ENCODE measurements around the gene CKMT2. TPM values are rescaled to one million over a fixed set of nuclear protein-coding genes. Genes with fewer than 3 reads are reported as not detected.

Gene CKMT2
- total and polyA plus RNA-seq, 2 of the 8 experiments (the other 6 are each of a cell fraction or from before 2014, with no cell fraction given): 2.4 to 5.0 TPM

GRCh38 chr5:81214848-81215247 is 18.3 kb upstream of the CKMT2 start:
- no peak overlapping the region for H2BK5ac ChIP-seq (ENCODE audit: low read depth, low read length)
- no peak overlapping the region for H2BK12ac ChIP-seq (ENCODE audit: low read depth, low read length)
- ChIA-PET CTCF (ENCODE audit: partially characterized antibody) (no interaction called here), POLR2A (ENCODE audit: partially characterized antibody) (no interaction called here)
- no peak overlapping the region for H2AK5ac ChIP-seq (ENCODE audit: low read depth, low read length)
- no peak overlapping the region for H3K9ac ChIP-seq (replicated peaks in 1 of 4; ENCODE audit: extremely low read depth in 1 of 4, low read depth in 3 of 4, low read length in 3 of 4)
- no peaks in the 10 kb centered on the region for H3K9me3 ChIP-seq (ENCODE audit: insufficient read depth in 2 of 2, low read depth in 1 of 2, low read length in 1 of 2)
- FAIRE-seq (no peak), DNase-seq (ENCODE audit: low read depth in 1 of 2, low spot score in 2 of 2) (no peak)
- H4K5ac ChIP-seq (ENCODE audit: insufficient read length, low read depth, low read length): no peak overlapping the region
- no peak overlapping the region for H2BK20ac ChIP-seq (ENCODE audit: low read length)
- no peak overlapping the region for H2BK15ac ChIP-seq (ENCODE audit: low read length)
- H3K79me2 ChIP-seq (ENCODE audit: control insufficient read depth in 1 of 2, insufficient read depth in 2 of 2, low read length in 2 of 2): no peaks in the 10 kb centered on the region
- H3K4ac ChIP-seq (replicated peaks; ENCODE audit: insufficient read length, low read depth, low read length): no peak overlapping the region
- no peaks in the 10 kb centered on the region for H3K23me2 ChIP-seq (ENCODE audit: low read depth, low read length)
- TF ChIP-seq ATF3 (IDR thresholded peaks at IDR 0.05; ENCODE audit: insufficient read depth, low read depth, low read length): no peak
- TF ChIP-seq POLR2A (IDR thresholded peaks at IDR 0.05; ENCODE audit: control extremely low read depth in 1 of 2, low read depth in 2 of 2, low read length in 2 of 2): no peak
- no peak for TF ChIP-seq FOSL1 (IDR thresholded peaks at IDR 0.05; ENCODE audit: insufficient read depth, low read depth, low read length)
- TF ChIP-seq RFX5 (IDR thresholded peaks at IDR 0.05; ENCODE audit: borderline replicate concordance, low read depth, low read length): no peak
- TF ChIP-seq NANOG (IDR thresholded peaks at IDR 0.05; ENCODE audit: insufficient read depth, low read depth, low read length, poor library complexity, severe bottlenecking): no peak
- no peak for TF ChIP-seq YY1 (IDR thresholded peaks at IDR 0.05; ENCODE audit: low read depth, low read length)
- no peak for TF ChIP-seq POLR2AphosphoS5 (IDR thresholded peaks at IDR 0.05; ENCODE audit: low read depth, low read length)
- no peak for TF ChIP-seq RNF2 (IDR thresholded peaks at IDR 0.05; ENCODE audit: borderline replicate concordance, low read depth, low read length, missing control alignments, poor library complexity, severe bottlenecking)
- TF ChIP-seq CHD1 (IDR thresholded peaks at IDR 0.05; ENCODE audit: low read depth, low read length): no peak
- TF ChIP-seq KDM5A (IDR thresholded peaks at IDR 0.05; ENCODE audit: low read length): no peak
- TF ChIP-seq ASH2L (IDR thresholded peaks at IDR 0.05; ENCODE audit: low read length): no peak
- no peak for TF ChIP-seq RXRA (IDR thresholded peaks at IDR 0.05; ENCODE audit: insufficient read depth, low read depth, low read length)
- TF ChIP-seq ZNF274 (IDR thresholded peaks at IDR 0.05; ENCODE audit: borderline replicate concordance, extremely low read depth, low read length): no peak
- no peak overlapping the region for H4K8ac ChIP-seq (ENCODE audit: extremely low read depth, insufficient read depth, low read length)
- H3K56ac ChIP-seq (replicated peaks; ENCODE audit: insufficient read length, low read depth, low read length): no peak overlapping the region
- H3K79me1 ChIP-seq (ENCODE audit: low read depth, low read length): no peaks in the 10 kb centered on the region
- H3K27me3 ChIP-seq (replicated peaks in 1 of 4; ENCODE audit: control insufficient read depth in 3 of 4, extremely low read depth in 1 of 4, insufficient read depth in 3 of 4, low read length in 3 of 4): no peaks in the 10 kb centered on the region
- no peak overlapping the region for H3K4me3 ChIP-seq (ENCODE audit: extremely low read depth in 1 of 4, insufficient read depth in 2 of 4, low read depth in 3 of 4, low read length in 4 of 4)
- H3K14ac ChIP-seq (ENCODE audit: insufficient read length): no peak overlapping the region
- no peaks in the 10 kb centered on the region for H3K36me3 ChIP-seq (ENCODE audit: control insufficient read depth in 2 of 4, insufficient read depth in 4 of 4, low read length in 3 of 4)
- 97% methylated on average over 8 of the region's 8 CpGs; no CpG with 5 or more reads in 1 of the 2 experiments for WGBS, 2 experiments (ENCODE audit: extremely low coverage in 1 of 2, insufficient coverage in 1 of 2, insufficient read length in 1 of 2, insufficient replicate concordance in 2 of 2, low coverage in 1 of 2, low lambda C conversion rate in 2 of 2, missing lambda C conversion rate in 1 of 2)
- H2AFZ ChIP-seq (ENCODE audit: low read length): no peak overlapping the region
- no peaks in the 10 kb centered on the region for H4K20me1 ChIP-seq (replicated peaks in 1 of 2; ENCODE audit: control insufficient read depth in 1 of 2, insufficient read depth in 2 of 2, low read length in 2 of 2)
- H2BK120ac ChIP-seq (replicated peaks; ENCODE audit: low read depth, low read length): no peak overlapping the region
- no peaks in the 10 kb centered on the region for H3K4me1 ChIP-seq (replicated peaks in 1 of 4; ENCODE audit: control insufficient read depth in 3 of 4, insufficient read depth in 4 of 4, low read length in 3 of 4)
- H3K27ac ChIP-seq (ENCODE audit: low read depth, low read length): no peak overlapping the region
- H3K4me2 ChIP-seq (ENCODE audit: insufficient read depth in 1 of 2, low read depth in 2 of 2, low read length in 2 of 2): no peak overlapping the region
- H3K23ac ChIP-seq (ENCODE audit: insufficient read length): no peak overlapping the region
- H3K18ac ChIP-seq (ENCODE audit: extremely low read depth, low read length): no peak overlapping the region
- H4K91ac ChIP-seq (replicated peaks; ENCODE audit: insufficient read length, low read length): no peak overlapping the region

Data from H1 (cell line).